Suprapubic skin (tissue), 3 donors: Measurements from ENCODE around the gene UBL3.

Source experiments
- EP300 ChIP-seq: sonication (generic); formaldehyde crosslinking; IDR thresholded peaks from one replicate; pipeline ENCODE4 v1.6.1; 2017; ENCODE audit warnings: antibody characterized with exemption
- POLR2A ChIP-seq, 2 donors: fragments of 450-650 bp; IDR thresholded peaks; one replicate each; pipeline ENCODE4 v1.6.1; 2017; ENCODE audit warnings: antibody characterized with exemption in 2 of 2, mild to moderate bottlenecking in 2 of 2, moderate library complexity in 2 of 2
- TF ChIP-seq, protein P1 (sequence below), 2 donors: fragments of 200-600 bp in 1 of 2; fragments of 450-650 bp in 1 of 2; sonication (generic) in 1 of 2; IDR thresholded peaks; one replicate each; pipeline ENCODE4 v1.5.1; 2016 to 2019; ENCODE audit warnings: antibody characterized with exemption in 2 of 2, mild to moderate bottlenecking in 1 of 2, moderate library complexity in 1 of 2

DNA sequence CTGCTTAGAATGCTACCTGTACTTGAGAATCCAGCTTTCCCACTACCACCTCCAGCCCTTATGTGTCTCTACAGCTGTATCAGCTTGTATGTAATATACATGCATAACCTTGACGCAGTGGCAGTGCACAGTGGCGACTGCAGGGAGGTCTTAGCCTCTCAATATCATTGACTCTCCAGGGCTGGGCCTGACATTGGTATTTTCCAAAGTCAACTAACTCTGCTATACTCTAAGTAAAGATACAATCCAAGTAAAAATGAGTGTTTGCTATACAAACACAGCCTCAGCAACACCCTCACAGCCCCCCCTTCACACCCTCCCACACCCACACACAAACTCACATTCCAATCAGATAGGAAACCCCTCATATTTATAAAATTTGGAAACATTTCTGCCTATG, 6.7 kb upstream of the UBL3 start:
- TF ChIP-seq, protein P1, sequence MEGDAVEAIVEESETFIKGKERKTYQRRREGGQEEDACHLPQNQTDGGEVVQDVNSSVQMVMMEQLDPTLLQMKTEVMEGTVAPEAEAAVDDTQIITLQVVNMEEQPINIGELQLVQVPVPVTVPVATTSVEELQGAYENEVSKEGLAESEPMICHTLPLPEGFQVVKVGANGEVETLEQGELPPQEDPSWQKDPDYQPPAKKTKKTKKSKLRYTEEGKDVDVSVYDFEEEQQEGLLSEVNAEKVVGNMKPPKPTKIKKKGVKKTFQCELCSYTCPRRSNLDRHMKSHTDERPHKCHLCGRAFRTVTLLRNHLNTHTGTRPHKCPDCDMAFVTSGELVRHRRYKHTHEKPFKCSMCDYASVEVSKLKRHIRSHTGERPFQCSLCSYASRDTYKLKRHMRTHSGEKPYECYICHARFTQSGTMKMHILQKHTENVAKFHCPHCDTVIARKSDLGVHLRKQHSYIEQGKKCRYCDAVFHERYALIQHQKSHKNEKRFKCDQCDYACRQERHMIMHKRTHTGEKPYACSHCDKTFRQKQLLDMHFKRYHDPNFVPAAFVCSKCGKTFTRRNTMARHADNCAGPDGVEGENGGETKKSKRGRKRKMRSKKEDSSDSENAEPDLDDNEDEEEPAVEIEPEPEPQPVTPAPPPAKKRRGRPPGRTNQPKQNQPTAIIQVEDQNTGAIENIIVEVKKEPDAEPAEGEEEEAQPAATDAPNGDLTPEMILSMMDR (IDR thresholded peaks at IDR 0.05), result no peak
- no peak for TF ChIP-seq EP300
- TF ChIP-seq POLR2A (IDR thresholded peaks at IDR 0.05), result no peak
